IPS-NIHi7 (cell line): ENCODE results near the gene SPDEF.

Experiments used
- DNase-seq: peaks from one replicate; pipeline ENCODE4 v3.0.0; 2012; ENCODE audit warnings: mixed read lengths; ENCODE audit errors: extremely low spot score

SPDEF gene

GRCh38 chr6:34546551-34547321 lies 9.4 kb downstream of the SPDEF start:
- DNase-seq, result no peak

GRCh38 chr6:34544776-34545471 lies 11.2 kb downstream of the SPDEF start:
- no peak for DNase-seq

GRCh38 chr6:34544052-34544604 lies 12.0 kb downstream of the SPDEF start:
- DNase-seq, result no peak

GRCh38 chr6:34543421-34543820 lies 12.7 kb downstream of the SPDEF start:
- DNase-seq, result no peak

GRCh38 chr6:34540841-34541240 lies 15.3 kb downstream of the SPDEF start:
- DNase-seq, result no peak

- DNase-seq, result no peak
Measured at GRCh38 chr6:34540222-34540621, 15.9 kb downstream of the SPDEF start.

GRCh38 chr6:34539181-34539580 lies 16.9 kb downstream of the SPDEF start:
- no peak for DNase-seq

- no peak for DNase-seq
Measured at GRCh38 chr6:34538581-34538980, 17.5 kb downstream of the SPDEF start.

- DNase-seq, result no peak
Measured at GRCh38 chr6:34537922-34538550, 18.1 kb downstream of the SPDEF start.

GRCh38 chr6:34536959-34537848 lies 18.9 kb downstream of the SPDEF start:
- no peak for DNase-seq

GRCh38 chr6:34536251-34536958 lies 19.7 kb downstream of the SPDEF start:
- DNase-seq, result no peak

GRCh38 chr6:34535646-34536045 lies 20.5 kb downstream of the SPDEF start:
- DNase-seq, result no peak

- DNase-seq, result no peak
Measured at GRCh38 chr6:34535199-34535598, 20.9 kb downstream of the SPDEF start.

- no peak for DNase-seq
Measured at GRCh38 chr6:34534656-34535055, 21.5 kb downstream of the SPDEF start.

- DNase-seq, result no peak
Measured at GRCh38 chr6:34534146-34534545, 22.0 kb downstream of the SPDEF start.

- no peak for DNase-seq
Measured at GRCh38 chr6:34532230-34532629, 23.9 kb downstream of the SPDEF start.

- peak; percentile 88 for DNase-seq
Measured at GRCh38 chr6:34531580-34532201, 24.4 kb downstream of the SPDEF start.

GRCh38 chr6:34530753-34531365 lies 25.3 kb downstream of the SPDEF start:
- no peak for DNase-seq

GRCh38 chr6:34529665-34530327 lies 26.3 kb downstream of the SPDEF start:
- DNase-seq, result no peak
